ENCODE data around the gene GTF3C6. TPM values are rescaled to one million over a fixed set of nuclear protein-coding genes. Genes with fewer than 3 reads are reported as not detected.

The GTF3C6 gene
- total and polyA plus RNA-seq, 2 of the 13 experiments (the other 11 are each of a cell fraction or from before 2014, with no cell fraction given) = 21.6 to 160 TPM

DNA sequence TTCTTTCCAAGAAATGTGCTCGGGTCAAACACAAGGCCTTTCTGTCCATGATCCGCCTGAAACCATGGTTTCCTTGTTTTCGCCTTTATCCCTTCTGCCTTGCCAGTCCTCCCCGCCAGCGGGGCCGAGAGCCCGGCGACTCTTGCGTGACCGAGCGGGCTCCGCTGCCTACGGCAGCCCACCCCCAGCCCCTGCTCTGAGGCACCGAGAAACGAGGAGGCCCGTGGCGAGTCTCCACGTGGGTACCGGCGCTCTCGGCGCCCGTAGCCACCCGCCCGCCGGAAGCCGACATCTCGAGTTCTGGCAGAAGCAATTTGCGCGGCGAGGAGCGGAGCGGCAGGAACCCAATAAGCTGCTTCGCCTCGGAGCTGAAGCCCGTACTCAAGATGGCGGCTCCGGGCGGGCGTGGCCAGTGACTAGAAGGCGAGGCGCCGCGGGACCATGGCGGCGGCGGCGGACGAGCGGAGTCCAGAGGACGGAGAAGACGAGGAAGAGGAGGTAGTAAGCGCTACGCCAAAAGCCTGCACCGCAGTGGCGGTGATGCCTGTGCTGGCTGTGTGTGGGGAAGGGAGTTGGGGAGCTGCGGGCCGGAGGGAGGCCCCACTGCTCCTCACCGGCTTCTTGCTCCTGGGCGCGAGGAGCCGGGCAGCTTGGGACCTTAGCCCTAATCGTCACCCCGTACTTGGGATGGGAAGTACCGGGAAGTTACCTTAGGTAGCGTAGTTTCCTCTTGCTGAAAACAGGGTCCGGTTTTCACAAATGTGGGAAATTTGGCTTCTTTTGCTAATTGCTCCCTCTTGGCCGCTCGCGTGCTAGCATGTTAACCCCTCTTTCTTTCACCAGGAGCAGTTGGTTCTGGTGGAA, at the start of gene GTF3C6 (continued):
- TF ChIP-seq ZNF670 (CRISPR knock-in tag; IDR thresholded peaks at IDR 0.05; ENCODE audit: borderline replicate concordance) (peak; percentile 71; the same call in 1 of the 2 replicates), ZSCAN29 (CRISPR knock-in tag; conservative IDR thresholded peaks at IDR 0.05) (peak; percentile 87), ZNF605 (CRISPR knock-in tag; IDR thresholded peaks at IDR 0.05) (peak; percentile 96), GPN1 (CRISPR knock-in tag; IDR thresholded peaks at IDR 0.05; ENCODE audit: borderline replicate concordance) (peak; percentile 48; the same call in 1 of the 2 replicates), NR2F2 (IDR thresholded peaks at IDR 0.05; ENCODE audit: borderline replicate concordance, low read depth) (no peak), ELF4 (CRISPR knock-in tag; IDR thresholded peaks at IDR 0.05; ENCODE audit: borderline replicate concordance) (peak; percentile 72; the same call in 1 of the 2 replicates), FOXJ3 (CRISPR knock-in tag; IDR thresholded peaks at IDR 0.05; ENCODE audit: borderline replicate concordance) (peak; percentile 74; the same call in 1 of the 2 replicates), ZNF772 (CRISPR knock-in tag; IDR thresholded peaks at IDR 0.05) (peak; percentile 97), ZNF484 (CRISPR knock-in tag; IDR thresholded peaks at IDR 0.05; ENCODE audit: borderline replicate concordance, low read depth) (no peak), HCFC1 (IDR thresholded peaks at IDR 0.05; ENCODE audit: low read depth, low read length) (peak; percentile 45; the same call in 1 of the 2 replicates), STAG1 (CRISPR knock-in tag; IDR thresholded peaks at IDR 0.05) (no peak; the same call in 1 of the 2 replicates), POGZ (CRISPR knock-in tag; IDR thresholded peaks at IDR 0.05) (peak; percentile 90), TEAD3 (CRISPR knock-in tag; optimal IDR thresholded peaks at IDR 0.05; ENCODE audit: borderline replicate concordance) (peak; percentile 68)
- TF ChIP-seq, protein P1, sequence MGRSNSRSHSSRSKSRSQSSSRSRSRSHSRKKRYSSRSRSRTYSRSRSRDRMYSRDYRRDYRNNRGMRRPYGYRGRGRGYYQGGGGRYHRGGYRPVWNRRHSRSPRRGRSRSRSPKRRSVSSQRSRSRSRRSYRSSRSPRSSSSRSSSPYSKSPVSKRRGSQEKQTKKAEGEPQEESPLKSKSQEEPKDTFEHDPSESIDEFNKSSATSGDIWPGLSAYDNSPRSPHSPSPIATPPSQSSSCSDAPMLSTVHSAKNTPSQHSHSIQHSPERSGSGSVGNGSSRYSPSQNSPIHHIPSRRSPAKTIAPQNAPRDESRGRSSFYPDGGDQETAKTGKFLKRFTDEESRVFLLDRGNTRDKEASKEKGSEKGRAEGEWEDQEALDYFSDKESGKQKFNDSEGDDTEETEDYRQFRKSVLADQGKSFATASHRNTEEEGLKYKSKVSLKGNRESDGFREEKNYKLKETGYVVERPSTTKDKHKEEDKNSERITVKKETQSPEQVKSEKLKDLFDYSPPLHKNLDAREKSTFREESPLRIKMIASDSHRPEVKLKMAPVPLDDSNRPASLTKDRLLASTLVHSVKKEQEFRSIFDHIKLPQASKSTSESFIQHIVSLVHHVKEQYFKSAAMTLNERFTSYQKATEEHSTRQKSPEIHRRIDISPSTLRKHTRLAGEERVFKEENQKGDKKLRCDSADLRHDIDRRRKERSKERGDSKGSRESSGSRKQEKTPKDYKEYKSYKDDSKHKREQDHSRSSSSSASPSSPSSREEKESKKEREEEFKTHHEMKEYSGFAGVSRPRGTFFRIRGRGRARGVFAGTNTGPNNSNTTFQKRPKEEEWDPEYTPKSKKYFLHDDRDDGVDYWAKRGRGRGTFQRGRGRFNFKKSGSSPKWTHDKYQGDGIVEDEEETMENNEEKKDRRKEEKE (IDR thresholded peaks at IDR 0.05) = no peak
- TF ChIP-seq, protein P2, sequence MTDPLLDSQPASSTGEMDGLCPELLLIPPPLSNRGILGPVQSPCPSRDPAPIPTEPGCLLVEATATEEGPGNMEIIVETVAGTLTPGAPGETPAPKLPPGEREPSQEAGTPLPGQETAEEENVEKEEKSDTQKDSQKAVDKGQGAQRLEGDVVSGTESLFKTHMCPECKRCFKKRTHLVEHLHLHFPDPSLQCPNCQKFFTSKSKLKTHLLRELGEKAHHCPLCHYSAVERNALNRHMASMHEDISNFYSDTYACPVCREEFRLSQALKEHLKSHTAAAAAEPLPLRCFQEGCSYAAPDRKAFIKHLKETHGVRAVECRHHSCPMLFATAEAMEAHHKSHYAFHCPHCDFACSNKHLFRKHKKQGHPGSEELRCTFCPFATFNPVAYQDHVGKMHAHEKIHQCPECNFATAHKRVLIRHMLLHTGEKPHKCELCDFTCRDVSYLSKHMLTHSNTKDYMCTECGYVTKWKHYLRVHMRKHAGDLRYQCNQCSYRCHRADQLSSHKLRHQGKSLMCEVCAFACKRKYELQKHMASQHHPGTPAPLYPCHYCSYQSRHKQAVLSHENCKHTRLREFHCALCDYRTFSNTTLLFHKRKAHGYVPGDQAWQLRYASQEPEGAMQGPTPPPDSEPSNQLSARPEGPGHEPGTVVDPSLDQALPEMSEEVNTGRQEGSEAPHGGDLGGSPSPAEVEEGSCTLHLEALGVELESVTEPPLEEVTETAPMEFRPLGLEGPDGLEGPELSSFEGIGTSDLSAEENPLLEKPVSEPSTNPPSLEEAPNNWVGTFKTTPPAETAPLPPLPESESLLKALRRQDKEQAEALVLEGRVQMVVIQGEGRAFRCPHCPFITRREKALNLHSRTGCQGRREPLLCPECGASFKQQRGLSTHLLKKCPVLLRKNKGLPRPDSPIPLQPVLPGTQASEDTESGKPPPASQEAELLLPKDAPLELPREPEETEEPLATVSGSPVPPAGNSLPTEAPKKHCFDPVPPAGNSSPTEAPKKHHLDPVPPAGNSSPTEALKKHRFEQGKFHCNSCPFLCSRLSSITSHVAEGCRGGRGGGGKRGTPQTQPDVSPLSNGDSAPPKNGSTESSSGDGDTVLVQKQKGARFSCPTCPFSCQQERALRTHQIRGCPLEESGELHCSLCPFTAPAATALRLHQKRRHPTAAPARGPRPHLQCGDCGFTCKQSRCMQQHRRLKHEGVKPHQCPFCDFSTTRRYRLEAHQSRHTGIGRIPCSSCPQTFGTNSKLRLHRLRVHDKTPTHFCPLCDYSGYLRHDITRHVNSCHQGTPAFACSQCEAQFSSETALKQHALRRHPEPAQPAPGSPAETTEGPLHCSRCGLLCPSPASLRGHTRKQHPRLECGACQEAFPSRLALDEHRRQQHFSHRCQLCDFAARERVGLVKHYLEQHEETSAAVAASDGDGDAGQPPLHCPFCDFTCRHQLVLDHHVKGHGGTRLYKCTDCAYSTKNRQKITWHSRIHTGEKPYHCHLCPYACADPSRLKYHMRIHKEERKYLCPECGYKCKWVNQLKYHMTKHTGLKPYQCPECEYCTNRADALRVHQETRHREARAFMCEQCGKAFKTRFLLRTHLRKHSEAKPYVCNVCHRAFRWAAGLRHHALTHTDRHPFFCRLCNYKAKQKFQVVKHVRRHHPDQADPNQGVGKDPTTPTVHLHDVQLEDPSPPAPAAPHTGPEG (CRISPR knock-in tag; IDR thresholded peaks at IDR 0.05) = peak; percentile 65
- TF ChIP-seq, protein P3, sequence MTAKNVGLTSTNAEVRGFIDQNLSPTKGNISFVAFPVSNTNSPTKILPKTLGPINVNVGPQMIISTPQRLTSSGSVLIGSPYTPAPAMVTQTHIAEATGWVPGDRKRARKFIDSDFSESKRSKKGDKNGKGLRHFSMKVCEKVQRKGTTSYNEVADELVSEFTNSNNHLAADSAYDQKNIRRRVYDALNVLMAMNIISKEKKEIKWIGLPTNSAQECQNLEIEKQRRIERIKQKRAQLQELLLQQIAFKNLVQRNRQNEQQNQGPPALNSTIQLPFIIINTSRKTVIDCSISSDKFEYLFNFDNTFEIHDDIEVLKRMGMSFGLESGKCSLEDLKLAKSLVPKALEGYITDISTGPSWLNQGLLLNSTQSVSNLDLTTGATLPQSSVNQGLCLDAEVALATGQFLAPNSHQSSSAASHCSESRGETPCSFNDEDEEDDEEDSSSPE (CRISPR knock-in tag; IDR thresholded peaks at IDR 0.05) = peak; percentile 79
- TF ChIP-seq, protein P4, sequence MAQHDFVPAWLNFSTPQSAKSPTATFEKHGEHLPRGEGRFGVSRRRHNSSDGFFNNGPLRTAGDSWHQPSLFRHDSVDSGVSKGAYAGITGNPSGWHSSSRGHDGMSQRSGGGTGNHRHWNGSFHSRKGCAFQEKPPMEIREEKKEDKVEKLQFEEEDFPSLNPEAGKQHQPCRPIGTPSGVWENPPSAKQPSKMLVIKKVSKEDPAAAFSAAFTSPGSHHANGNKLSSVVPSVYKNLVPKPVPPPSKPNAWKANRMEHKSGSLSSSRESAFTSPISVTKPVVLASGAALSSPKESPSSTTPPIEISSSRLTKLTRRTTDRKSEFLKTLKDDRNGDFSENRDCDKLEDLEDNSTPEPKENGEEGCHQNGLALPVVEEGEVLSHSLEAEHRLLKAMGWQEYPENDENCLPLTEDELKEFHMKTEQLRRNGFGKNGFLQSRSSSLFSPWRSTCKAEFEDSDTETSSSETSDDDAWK (CRISPR knock-in tag; IDR thresholded peaks at IDR 0.05) = no peak
